ENCODE results near the gene SMPD4.
"Not testable (repeated sequence)": the region's sequence is repeated elsewhere in the genome, so short reads cannot be mapped to it uniquely, and the experiment has no call there.

DNA sequence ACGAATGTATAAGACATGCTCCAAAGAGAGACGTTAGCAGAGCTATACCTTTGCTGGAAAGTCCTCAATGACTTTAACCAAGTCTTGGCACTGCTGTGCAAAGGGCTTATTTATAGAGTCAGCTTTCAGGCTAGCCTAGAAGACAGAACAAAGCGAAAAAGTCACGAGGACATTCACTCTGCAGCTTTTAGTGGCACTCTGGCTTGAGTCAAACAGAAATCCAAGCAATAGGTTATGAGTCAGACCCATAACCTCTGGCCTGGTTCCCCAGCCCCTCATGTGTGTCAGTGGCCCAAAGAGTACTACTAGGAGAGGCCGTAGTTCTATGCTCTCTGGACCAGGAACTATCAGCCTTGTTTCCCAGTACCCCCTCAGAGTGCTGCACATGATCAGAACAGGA lies 6.5 kb downstream of the SMPD4 start:
- TF ChIP-seq EZH2 (IDR thresholded peaks at IDR 0.05; ENCODE audit: insufficient read depth, poor library complexity, severe bottlenecking); EZH2phosphoT487 (IDR thresholded peaks at IDR 0.05; ENCODE audit: insufficient read depth, low read depth): not testable (repeated sequence)
